ENCODE measurements around the gene B3GALT6.

GRCh38 chr1:1227386-1227785, 4.7 kb upstream of the B3GALT6 start:
- no peak for TF ChIP-seq CTCF (IDR thresholded peaks at IDR 0.05)
- TF ChIP-seq POLR2A (IDR thresholded peaks at IDR 0.05): no peak
